ENCODE data around the gene FBXO36.

The FBXO36 gene

GRCh38 chr2:230053753-230054478 lies 131.6 kb downstream of the FBXO36 start:
- no peak for DNase-seq

- DNase-seq: no peak
Measured at GRCh38 chr2:230060672-230061293, 138.5 kb downstream of the FBXO36 start.

Data from NCI-H187 treated with DMSO at 0.1 percent for 48 hours (cell line).